Activated naive CD4-positive, alpha-beta T cell treated with anti-CD3 and anti-CD28 coated beads for 36 hours (primary cell): ENCODE results near the gene PEX11G. TPM values are rescaled to one million over a fixed set of nuclear protein-coding genes. Genes with fewer than 3 reads are reported as not detected.

Source experiments
- CTCF ChIA-PET: fragments of 350-600 bp; sonication (Branson Sonifier 250); formaldehyde crosslinking; loops from one replicate; lab custom pipeline; 2021; ENCODE audit warnings: antibody characterized with exemption; lab: Charles Lee
- DNase-seq: peaks from one replicate; pipeline ENCODE4 v3.0.0-alpha.2; 2020
- H3K27ac Mint-ChIP-seq: one replicate; pipeline ENCODE4 v1.8.0; 2021; ENCODE audit warnings: mild to moderate bottlenecking, mixed read lengths
- H3K27me3 Mint-ChIP-seq: one replicate; pipeline ENCODE4 v1.8.0; 2021; ENCODE audit warnings: low read depth, mixed read lengths
- H3K36me3 Mint-ChIP-seq: one replicate; pipeline ENCODE4 v1.8.0; 2021; ENCODE audit warnings: low read depth, mixed read lengths
- H3K4me1 Mint-ChIP-seq: one replicate; pipeline ENCODE4 v1.8.0; 2021; ENCODE audit warnings: low read depth, mixed read lengths
- H3K4me3 Mint-ChIP-seq: one replicate; pipeline ENCODE4 v1.8.0; 2021; ENCODE audit warnings: mild to moderate bottlenecking, moderate library complexity, mixed read lengths
- H3K9me3 Mint-ChIP-seq: one replicate; pipeline ENCODE4 v1.8.0; 2021; ENCODE audit warnings: mixed read lengths
- intact Hi-C: fragments of 100-400 bp; cut with micrococcal nuclease; formaldehyde crosslinking; loops from one replicate; pipeline ENCODE4 v1.15.1; 2023
- total RNA-seq, 2 experiments: library from RNA; stranded (reverse); gene quantifications; one replicate each; pipeline ENCODE4 v1.2.3, GENCODE V29; 2021

Gene PEX11G
- 1 to 10 TPM in 1 of 2 experiments, under 1 TPM in 1; 0.86 to 1.1 TPM for total RNA-seq

GRCh38 chr19:7488736-7489353 is at the start of gene PEX11G:
TSS of gene PEX11G (minus strand) at chr19:7489035. CDS start at chr19:7489010, 25 bp downstream.
- CTCF ChIA-PET, result interaction anchor here (0.7 kb wide), 1 partner anchor 122 kb away, joined by 3 read pairs; no protein-coding TSS in a partner anchor
- intact Hi-C loops, result loop anchor here (2.0 kb wide), 1 partner anchor 46 kb away; the partner anchor contains the start of gene PNPLA6
- peak within 1 kb of the TSS; percentile 78 for H3K4me3 Mint-ChIP-seq
- H3K36me3 Mint-ChIP-seq, result no peaks in the 10 kb centered on the region
- peak; percentile 90 for DNase-seq
- no peaks in the 10 kb centered on the region for H3K9me3 Mint-ChIP-seq
- peak within 1 kb of the TSS; percentile 71 for H3K27ac Mint-ChIP-seq
- H3K27me3 Mint-ChIP-seq, result no peaks in the 10 kb centered on the region
- peaks cover 14% of the 10 kb centered on the region for H3K4me1 Mint-ChIP-seq

- peaks cover 8% of the 10 kb centered on the region for H3K36me3 Mint-ChIP-seq
- CTCF ChIA-PET, result no interaction called here
- H3K4me1 Mint-ChIP-seq, result peaks cover 20% of the 10 kb centered on the region
- H3K27me3 Mint-ChIP-seq, result no peaks in the 10 kb centered on the region
- H3K4me3 Mint-ChIP-seq, result peak overlapping the region; percentile 92
- H3K9me3 Mint-ChIP-seq, result no peaks in the 10 kb centered on the region
- intact Hi-C loops, result loop anchor here (1.0 to 2.0 kb wide), 4 partner anchors 47 to 181 kb away; partner anchors contain the start of genes PET100, PEX11G and XAB2
- peak overlapping the region; percentile 84 for H3K27ac Mint-ChIP-seq
- no peak for DNase-seq
These were observed 47.3 kb upstream of the PEX11G start for GRCh38 chr19:7535998-7536695.

- peak within 1 kb of the TSS; percentile 84 for H3K27ac Mint-ChIP-seq
- peak; percentile 95 for DNase-seq
- peaks cover 20% of the 10 kb centered on the region for H3K4me1 Mint-ChIP-seq
- H3K4me3 Mint-ChIP-seq, result peak within 1 kb of the TSS; percentile 92
- no peaks in the 10 kb centered on the region for H3K9me3 Mint-ChIP-seq
- intact Hi-C loops, result loop anchor here (1.0 to 2.0 kb wide), 4 partner anchors 47 to 181 kb away; partner anchors contain the start of genes PET100, PEX11G and XAB2
- peaks cover 7% of the 10 kb centered on the region for H3K36me3 Mint-ChIP-seq
- CTCF ChIA-PET, result interaction anchor here (0.6 to 1.0 kb wide), 3 partner anchors 12 to 181 kb away, joined by 3 to 5 read pairs (median 5); no protein-coding TSS in a partner anchor
- H3K27me3 Mint-ChIP-seq, result no peaks in the 10 kb centered on the region
These were observed 46.5 kb upstream of the PEX11G start, which contains the start of gene PNPLA6 for GRCh38 chr19:7535047-7535997. TSS of gene PNPLA6 (plus strand) at chr19:7535717. CDS start at chr19:7535789, 72 bp downstream.

GRCh38 chr19:7534531-7535046 is 45.8 kb upstream of the PEX11G start:
- peaks cover 18% of the 10 kb centered on the region for H3K4me1 Mint-ChIP-seq
- peak overlapping the region; percentile 92 for H3K4me3 Mint-ChIP-seq
- intact Hi-C loops, result loop anchor here (1.0 to 2.0 kb wide), 5 partner anchors 12 to 180 kb away; partner anchors contain the start of genes MCOLN1, PET100, PEX11G and XAB2
- H3K27me3 Mint-ChIP-seq, result no peaks in the 10 kb centered on the region
- CTCF ChIA-PET, result interaction anchor here (0.6 to 1.0 kb wide), 4 partner anchors 11 to 180 kb away, joined by 3 to 5 read pairs (median 4); no protein-coding TSS in a partner anchor
- peak; percentile 54 for DNase-seq
- no peaks in the 10 kb centered on the region for H3K9me3 Mint-ChIP-seq
- H3K27ac Mint-ChIP-seq, result peak overlapping the region; percentile 51
- peaks cover 6% of the 10 kb centered on the region for H3K36me3 Mint-ChIP-seq

DNA sequence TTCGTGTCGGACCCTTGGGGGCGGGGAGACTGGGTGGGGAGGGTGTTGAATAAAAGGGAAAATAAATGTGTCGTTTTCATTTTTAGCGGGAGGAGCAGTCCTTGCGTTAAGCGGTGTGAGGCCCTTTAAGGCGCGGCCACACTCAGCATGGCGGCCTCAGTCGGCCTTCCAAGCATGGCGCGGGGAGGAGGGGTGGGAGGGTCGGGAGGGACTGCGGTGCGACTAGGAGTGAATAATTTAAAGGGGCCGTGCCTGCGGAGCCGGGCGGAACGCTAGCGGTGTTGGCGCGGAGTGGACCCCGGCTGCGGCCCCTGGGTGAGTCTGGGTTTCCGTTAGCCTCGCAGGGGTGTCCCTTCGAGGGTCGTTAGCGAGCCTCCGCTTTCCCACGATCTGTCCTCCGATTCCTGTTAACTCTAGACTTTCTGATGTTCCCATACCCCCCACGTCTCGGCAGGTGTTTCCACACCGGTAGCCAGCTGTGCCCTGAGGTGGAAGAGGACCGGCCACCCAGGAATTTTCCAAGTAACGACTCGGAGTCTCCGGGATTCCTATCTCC is 45.2 kb upstream of the PEX11G start:
- Mint-ChIP-seq H3K36me3 (peaks cover 7% of the 10 kb centered on the region), H3K27me3 (no peaks in the 10 kb centered on the region), H3K9me3 (no peaks in the 10 kb centered on the region), H3K27ac (no peak overlapping the region), H3K4me1 (peaks cover 18% of the 10 kb centered on the region), H3K4me3 (peak overlapping the region; percentile 92)
- DNase-seq, result peak; percentile 88
- CTCF ChIA-PET, result interaction anchor here (0.7 kb wide), 1 partner anchor 32 kb away, joined by 3 read pairs; no protein-coding TSS in a partner anchor
- intact Hi-C loops, result loop anchor here (1.0 to 2.0 kb wide), 4 partner anchors 12 to 179 kb away; partner anchors contain the start of genes MCOLN1 and PEX11G

GRCh38 chr19:7533281-7533885 is 44.5 kb upstream of the PEX11G start:
- no peaks in the 10 kb centered on the region for H3K27me3 Mint-ChIP-seq
- DNase-seq, result no peak
- peaks cover 8% of the 10 kb centered on the region for H3K36me3 Mint-ChIP-seq
- H3K4me3 Mint-ChIP-seq, result peak overlapping the region; percentile 92
- no peaks in the 10 kb centered on the region for H3K9me3 Mint-ChIP-seq
- H3K27ac Mint-ChIP-seq, result no peak overlapping the region
- H3K4me1 Mint-ChIP-seq, result peaks cover 18% of the 10 kb centered on the region
- CTCF ChIA-PET, result no interaction called here
- intact Hi-C loops, result no loop called here

GRCh38 chr19:7529610-7530490 is 41.0 kb upstream of the PEX11G start:
- H3K4me3 Mint-ChIP-seq, result no peak overlapping the region
- CTCF ChIA-PET, result no interaction called here
- no peaks in the 10 kb centered on the region for H3K9me3 Mint-ChIP-seq
- H3K27ac Mint-ChIP-seq, result no peak overlapping the region
- intact Hi-C loops, result no loop called here
- peaks cover 8% of the 10 kb centered on the region for H3K4me1 Mint-ChIP-seq
- peaks cover 4% of the 10 kb centered on the region for H3K36me3 Mint-ChIP-seq
- no peak for DNase-seq
- H3K27me3 Mint-ChIP-seq, result no peaks in the 10 kb centered on the region

DNA sequence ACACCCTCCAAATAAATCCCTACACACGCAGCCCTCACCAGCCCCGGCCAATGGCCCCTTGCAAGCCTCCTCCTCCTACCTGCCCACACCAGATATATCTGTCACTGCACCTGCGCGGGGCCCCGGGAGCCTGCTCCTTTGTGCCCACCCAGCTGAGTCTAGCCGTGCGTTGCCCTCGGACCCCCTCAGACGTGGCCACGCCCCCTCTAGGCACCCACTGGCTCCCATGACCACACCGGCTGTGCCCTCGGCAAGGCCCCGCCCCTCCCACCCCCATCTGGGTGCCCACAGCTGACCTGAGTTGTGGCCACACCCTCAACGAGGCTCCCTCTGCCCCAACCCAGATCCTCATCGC is 40.4 kb upstream of the PEX11G start:
- CTCF ChIA-PET, result interaction anchor here (0.5 kb wide), 1 partner anchor 29 kb away, joined by 3 read pairs; no protein-coding TSS in a partner anchor
- Mint-ChIP-seq H3K4me1 (peaks cover 8% of the 10 kb centered on the region), H3K4me3 (no peak overlapping the region), H3K9me3 (no peaks in the 10 kb centered on the region), H3K27me3 (no peaks in the 10 kb centered on the region), H3K27ac (no peak overlapping the region), H3K36me3 (peaks cover 4% of the 10 kb centered on the region)
- intact Hi-C loops, result no loop called here
- no peak for DNase-seq

- no peak overlapping the region for H3K4me3 Mint-ChIP-seq
- intact Hi-C loops, result no loop called here
- peaks cover 6% of the 10 kb centered on the region for H3K4me1 Mint-ChIP-seq
- H3K9me3 Mint-ChIP-seq, result no peaks in the 10 kb centered on the region
- DNase-seq, result no peak
- peaks cover 4% of the 10 kb centered on the region for H3K36me3 Mint-ChIP-seq
- no peak overlapping the region for H3K27ac Mint-ChIP-seq
- CTCF ChIA-PET, result interaction anchor here (0.5 kb wide), 1 partner anchor 30 kb away, joined by 3 read pairs; no protein-coding TSS in a partner anchor
- H3K27me3 Mint-ChIP-seq, result no peaks in the 10 kb centered on the region
These were observed 39.8 kb upstream of the PEX11G start for GRCh38 chr19:7528522-7529245.

DNA sequence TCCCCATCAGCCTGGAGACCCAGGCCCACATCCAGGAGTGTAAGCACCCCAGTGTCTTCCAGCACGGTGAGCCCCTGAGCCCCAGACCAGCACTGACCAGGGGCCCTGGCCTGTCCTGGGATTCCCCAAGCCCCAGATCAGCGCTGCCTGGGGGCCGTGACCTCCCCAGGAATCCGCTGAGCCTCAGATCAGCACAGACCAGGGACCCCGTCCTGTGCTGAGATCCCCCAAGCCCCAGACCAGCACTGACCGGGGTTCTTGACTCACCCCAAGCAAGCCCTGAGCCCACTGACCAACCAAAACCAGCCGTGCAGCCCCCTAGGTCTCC is 39.3 kb upstream of the PEX11G start:
- Mint-ChIP-seq H3K9me3 (no peaks in the 10 kb centered on the region), H3K36me3 (peaks cover 4% of the 10 kb centered on the region), H3K4me3 (no peak overlapping the region), H3K27ac (no peak overlapping the region), H3K4me1 (peaks cover 8% of the 10 kb centered on the region), H3K27me3 (no peaks in the 10 kb centered on the region)
- CTCF ChIA-PET, result no interaction called here
- DNase-seq, result no peak
- intact Hi-C loops, result no loop called here
